HepG2 (cell line): Measurements from ENCODE around the gene LRRC3. TPM values are rescaled to one million over a fixed set of nuclear protein-coding genes. Genes with fewer than 3 reads are reported as not detected.

Experiments used
- BHLHE40 ChIP-seq: IDR thresholded peaks from 2 replicates; pipeline ENCODE4 v1.6.1; 2011; ENCODE audit warnings: low read length, improper control_type of control experiment
- CEBPB ChIP-seq: IDR thresholded peaks from 2 replicates; pipeline ENCODE4 v1.6.1; 2011; ENCODE audit warnings: low read depth, low read length, improper control_type of control experiment, borderline replicate concordance
- HNF1A ChIP-seq, 2 experiments: sonication (generic) in 1 of 2; formaldehyde crosslinking in 1 of 2; IDR thresholded peaks; 2 replicates each; pipeline versions ENCODE4 v1.4.0 to v1.6.1; 2016 to 2020; ENCODE audit warnings: borderline replicate concordance in 1 of 2, low read depth in 1 of 2, mild to moderate bottlenecking in 1 of 2, missing genetic modification reagents in 1 of 2
- KDM2A ChIP-seq: sonication (generic); formaldehyde crosslinking; IDR thresholded peaks from 2 replicates; pipeline ENCODE4 v1.4.0; 2020; ENCODE audit warnings: low read depth, missing genetic modification reagents, borderline replicate concordance
- MYPOP ChIP-seq: sonication (generic); formaldehyde crosslinking; IDR thresholded peaks from 2 replicates; pipeline ENCODE4 v1.8.1; 2023; ENCODE audit warnings: mild to moderate bottlenecking, moderate library complexity, missing genetic modification reagents
- PAXIP1 ChIP-seq: sonication (generic); formaldehyde crosslinking; conservative IDR thresholded peaks from 2 replicates; pipeline ENCODE4 v1.4.0; 2020; ENCODE audit warnings: mild to moderate bottlenecking, missing genetic modification reagents, moderate library complexity
- RFX1 ChIP-seq: fragments of 450-650 bp; IDR thresholded peaks from 2 replicates; pipeline ENCODE4 v1.6.1; 2017
- SALL2 ChIP-seq: sonication (generic); formaldehyde crosslinking; IDR thresholded peaks from 2 replicates; pipeline ENCODE4 v1.8.1; 2023; ENCODE audit warnings: mild to moderate bottlenecking, missing genetic modification reagents, inconsistent platforms
- SMAD9 ChIP-seq: sonication (generic); formaldehyde crosslinking; IDR thresholded peaks from 2 replicates; pipeline ENCODE4 v1.5.1; 2020; ENCODE audit warnings: mild to moderate bottlenecking, missing genetic modification reagents
- SP4 ChIP-seq: sonication (generic); formaldehyde crosslinking; IDR thresholded peaks from 2 replicates; pipeline ENCODE4 v1.8.1; 2023; ENCODE audit warnings: mild to moderate bottlenecking, missing genetic modification reagents
- STAT6 ChIP-seq: sonication (generic); formaldehyde crosslinking; IDR thresholded peaks from 2 replicates; pipeline ENCODE4 v1.4.0; 2020; ENCODE audit warnings: missing genetic modification reagents, mild to moderate bottlenecking, borderline replicate concordance
- ZNF761 ChIP-seq: sonication (generic); formaldehyde crosslinking; conservative IDR thresholded peaks from 2 replicates; pipeline ENCODE4 v1.4.0; 2020; ENCODE audit warnings: mild to moderate bottlenecking, missing genetic modification reagents
- ZNF777 ChIP-seq: sonication (generic); formaldehyde crosslinking; IDR thresholded peaks from 2 replicates; pipeline ENCODE4 v1.4.0; 2020; ENCODE audit warnings: missing genetic modification reagents
- ZNF83 ChIP-seq: sonication (generic); formaldehyde crosslinking; IDR thresholded peaks from 2 replicates; pipeline ENCODE4 v1.4.0; 2020; ENCODE audit warnings: missing genetic modification reagents, mild to moderate bottlenecking, borderline replicate concordance
- polyA plus RNA-seq, 8 experiments: library from polyadenylated mRNA; depleted of rRNA in 3 of 8; stranded (reverse) in 7 of 8; unstranded in 1 of 8; fragments of >200 nt; fragmentation: Illumina TruSeq in 4 of 8; extraction: Trizol in 4 of 8; gene quantifications; 2 replicates each; pipeline versions ENCODE4 v1.2.1 to v1.2.3, GENCODE V29; 2011 to 2016; ENCODE audit warnings: low read depth in 4 of 8, missing spikeins in 1 of 8, mixed read lengths in 1 of 8; ENCODE audit not compliant: insufficient read depth in 1 of 8
- total RNA-seq, 5 experiments: library from RNA; depleted of rRNA; stranded (reverse); fragments of >200 nt; fragmentation: Illumina TruSeq; extraction: Trizol; gene quantifications; 2 replicates each; pipeline ENCODE4 v1.2.3, GENCODE V29; 2016; ENCODE audit warnings: low read depth in 1 of 5

The LRRC3 gene
- total and polyA plus RNA-seq, 2 of the 13 experiments (the other 11 are each of a cell fraction or from before 2014, with no cell fraction given): 4.8 to 16.5 TPM

GRCh38 chr21:44498280-44499210 lies 43.2 kb downstream of the LRRC3 start (continued):
- no peak for TF ChIP-seq PAXIP1 (CRISPR knock-in tag)
- TF ChIP-seq SP4: no peak; the same call in 1 of the 2 replicates
- TF ChIP-seq CEBPB: no peak
- no peak for TF ChIP-seq HNF1A (IDR thresholded peaks at IDR 0.05; ENCODE audit: low read depth)
- TF ChIP-seq HNF1A (CRISPR knock-in tag; IDR thresholded peaks at IDR 0.05; ENCODE audit: borderline replicate concordance): no peak
- no peak for TF ChIP-seq BHLHE40
- TF ChIP-seq KDM2A: peak; percentile 46; the same call in 1 of the 2 replicates
- TF ChIP-seq RFX1: no peak
- TF ChIP-seq ZNF777: no peak
- no peak for TF ChIP-seq MYPOP (CRISPR knock-in tag)
- no peak for TF ChIP-seq ZNF761 (CRISPR knock-in tag)
- no peak for TF ChIP-seq STAT6
- no peak for TF ChIP-seq ZNF83 (CRISPR knock-in tag)
- TF ChIP-seq SMAD9 (CRISPR knock-in tag): no peak
- no peak for TF ChIP-seq SALL2
